Stimulated activated CD4-positive, alpha-beta T cell treated with anti-CD3 and anti-CD28 coated beads, Interleukin-4, amount 100 ng/mL, for 4 hours (primary cell): ENCODE data around the gene GMEB2.
"Not testable (repeated sequence)": the region's sequence is repeated elsewhere in the genome, so short reads cannot be mapped to it uniquely, and the experiment has no call there.

Experiments used
- DNase-seq, 2 experiments: peaks; one replicate each; pipeline ENCODE4 v3.0.0-alpha.2; 2020

GMEB2 gene

GRCh38 chr20:63587256-63587655 is 39.6 kb downstream of the GMEB2 start:
- DNase-seq: no peak

DNA sequence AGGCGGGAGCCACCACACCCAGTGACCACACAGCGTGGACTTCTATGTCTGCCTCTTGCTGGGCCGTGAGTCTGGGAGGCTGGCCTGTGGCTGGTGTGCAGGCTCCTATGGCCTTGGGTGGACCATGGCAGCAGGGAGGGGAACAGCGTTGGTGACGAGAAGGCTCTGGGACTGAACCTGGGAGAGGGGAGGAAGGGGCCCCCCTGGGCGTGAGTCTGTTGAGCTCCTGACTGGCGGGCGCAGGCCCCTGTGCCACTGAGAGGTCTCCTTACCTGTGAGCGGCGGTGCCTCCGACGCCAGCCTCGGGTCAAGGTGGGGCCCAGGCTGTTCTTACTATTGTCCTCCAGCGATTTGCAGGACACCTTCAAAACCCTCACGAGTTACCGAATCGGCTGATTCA is 40.1 kb downstream of the GMEB2 start:
- DNase-seq: no peak

GRCh38 chr20:63585616-63586565 is 41.0 kb downstream of the GMEB2 start:
- no peak for DNase-seq

DNA sequence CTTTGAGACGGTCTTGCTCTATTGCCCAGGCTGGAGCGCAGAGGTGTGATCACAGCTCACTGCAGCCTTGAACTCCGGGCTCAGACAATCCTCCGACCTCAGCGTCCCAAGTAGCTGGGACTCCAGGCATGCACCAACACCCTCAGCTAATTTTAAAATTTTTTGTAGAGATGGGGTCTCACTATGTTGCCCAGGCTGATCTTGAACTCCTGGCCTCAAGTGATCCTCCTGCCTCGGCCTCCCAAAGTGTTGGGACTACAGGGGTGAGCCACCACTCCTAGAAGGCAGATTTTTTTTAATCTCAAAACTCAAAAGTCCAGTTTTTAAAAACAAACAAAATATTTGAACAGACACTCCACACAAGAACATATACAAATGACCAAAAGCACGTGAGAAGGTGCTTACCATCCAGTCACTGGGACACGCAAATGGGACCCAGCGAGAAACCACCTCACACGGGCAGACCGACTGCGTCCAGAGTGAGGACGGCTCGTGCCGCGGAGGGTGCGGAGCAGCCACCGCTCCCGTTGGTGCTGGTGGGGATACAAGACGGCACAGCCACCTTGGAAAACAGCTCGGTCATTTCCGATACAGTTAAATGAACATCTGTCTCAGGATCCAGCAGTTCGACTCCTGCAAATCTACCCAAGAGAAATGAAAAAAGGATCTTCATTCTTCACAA is 44.4 kb downstream of the GMEB2 start:
- no peak for DNase-seq

- DNase-seq: peak; percentile 62 to 81
Measured at GRCh38 chr20:63580796-63581461, 46.0 kb downstream of the GMEB2 start.

DNA sequence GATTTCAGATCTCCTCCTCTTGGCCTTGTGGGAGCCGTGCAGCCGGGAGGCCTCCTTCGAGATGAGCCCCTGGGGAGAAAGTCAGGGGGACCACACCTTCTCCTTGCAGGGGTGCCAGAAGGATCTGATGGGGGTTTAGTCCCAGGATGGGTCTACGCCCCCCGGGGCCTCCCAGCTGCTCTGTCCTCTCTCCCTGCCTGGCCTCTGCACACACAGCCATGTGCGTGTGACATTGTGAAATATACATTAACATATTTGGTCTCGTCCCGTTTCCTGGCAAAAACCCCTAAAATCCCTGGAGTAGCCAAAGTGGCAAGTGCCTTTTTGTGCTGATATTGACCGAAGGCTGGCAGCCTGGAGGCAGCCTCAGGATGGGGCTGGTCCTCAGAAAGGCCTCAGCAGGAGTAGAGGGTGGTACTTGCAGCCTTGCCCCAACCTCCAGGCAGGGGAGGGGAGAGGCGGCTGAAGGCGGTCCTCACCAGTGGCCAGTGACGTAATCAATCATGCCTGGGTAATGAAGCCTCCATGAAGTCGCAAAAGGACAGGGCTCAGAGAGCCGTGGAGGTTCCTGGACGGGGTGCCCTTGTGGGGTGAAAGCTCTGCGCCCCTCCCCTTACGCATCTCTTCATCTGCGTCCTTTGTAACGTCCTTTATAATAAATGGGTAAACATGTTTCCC is 47.7 kb downstream of the GMEB2 start:
- no peak for DNase-seq

DNA sequence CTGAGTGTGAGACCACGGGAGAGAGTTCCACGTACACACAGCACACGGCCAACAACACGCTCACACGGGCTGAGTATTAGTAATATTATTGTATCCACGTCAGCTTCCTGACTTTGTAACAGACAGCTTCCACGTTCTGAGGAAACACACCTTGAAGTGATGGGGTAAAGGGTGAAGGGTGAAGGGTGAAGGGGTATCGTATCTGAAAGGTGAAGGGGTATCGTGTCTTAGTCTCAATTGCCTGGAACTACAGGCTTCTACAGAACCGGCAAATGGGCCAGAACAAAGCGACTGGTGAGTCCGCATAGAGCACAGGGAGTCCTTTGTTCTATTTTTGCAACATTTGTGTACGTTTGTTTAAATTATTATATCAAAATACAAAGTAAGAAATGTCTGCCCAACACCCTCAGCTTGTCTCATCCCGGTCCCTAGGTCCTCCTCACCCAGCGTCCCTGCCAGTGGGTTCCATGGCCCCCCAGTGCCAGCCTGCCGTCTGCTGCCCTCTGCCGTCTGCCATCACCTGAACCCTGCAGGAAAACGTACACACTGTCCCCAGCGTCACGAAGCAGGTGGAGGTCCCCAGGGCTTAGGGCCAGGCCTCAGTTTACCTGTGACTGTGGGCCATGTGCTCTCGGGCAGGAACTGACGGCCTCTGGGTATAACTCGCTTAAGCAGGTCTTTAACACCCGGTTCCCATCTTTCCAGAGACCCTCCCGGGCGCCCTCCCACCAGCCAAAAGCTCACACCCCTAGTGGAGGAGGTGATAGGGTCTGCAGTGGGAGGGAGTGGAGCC is 48.5 kb downstream of the GMEB2 start:
- DNase-seq: no peak

GRCh38 chr20:63577317-63577894 is 49.5 kb downstream of the GMEB2 start:
- DNase-seq: no peak

DNA sequence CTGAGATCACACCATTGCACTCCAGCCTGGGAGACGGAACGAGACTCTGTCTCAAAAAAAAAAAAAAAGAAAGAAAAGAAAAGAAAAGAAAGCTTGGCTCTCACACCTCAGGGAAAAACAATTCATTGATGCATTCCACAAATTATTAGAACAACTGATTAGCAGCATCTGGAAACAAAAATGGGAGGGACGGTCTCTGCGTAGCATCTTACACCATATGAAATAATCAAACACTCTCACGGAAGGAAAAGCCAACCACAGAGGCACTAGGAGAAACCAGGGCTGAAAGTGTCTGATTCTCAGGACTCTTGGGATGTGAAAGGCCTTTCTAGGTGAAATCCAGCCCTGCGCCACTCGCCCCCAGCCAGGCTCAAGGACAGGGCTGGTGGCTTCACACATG is 50.6 kb downstream of the GMEB2 start:
- no peak for DNase-seq

- DNase-seq: no peak
Measured at GRCh38 chr20:63574829-63575743, 51.8 kb downstream of the GMEB2 start.

DNA sequence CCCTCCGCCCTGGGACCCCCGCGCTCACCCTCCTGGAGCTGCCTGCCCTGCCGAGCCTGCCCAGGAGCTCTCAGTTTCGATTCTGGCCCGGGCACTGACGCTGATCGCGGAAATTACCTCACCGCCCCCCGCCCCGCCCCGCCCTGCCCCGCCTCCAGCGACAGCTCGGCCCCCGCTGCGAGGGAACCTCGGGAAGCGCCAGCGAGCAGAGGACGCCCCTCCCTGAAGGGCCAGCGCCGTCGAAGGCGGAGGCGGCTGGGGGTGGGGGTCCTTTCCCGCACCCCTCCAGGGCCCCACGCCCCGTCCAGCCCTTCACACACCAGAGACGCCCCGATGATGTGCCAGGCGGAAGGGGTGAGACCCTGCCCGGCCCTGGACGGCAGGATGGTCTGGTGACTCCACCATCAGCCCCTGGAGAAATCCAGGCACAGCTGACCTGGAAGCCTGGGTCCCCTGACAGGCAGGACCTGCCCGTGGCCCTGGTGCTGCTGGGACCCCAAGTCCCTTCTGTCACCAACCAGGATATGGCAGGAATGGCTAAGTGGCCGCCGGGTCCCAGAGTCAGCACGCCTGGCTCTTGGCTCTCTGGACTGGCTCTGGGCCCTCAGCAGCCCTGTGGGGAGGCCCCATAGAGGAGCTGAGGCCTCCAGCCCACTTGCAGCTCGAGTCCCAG is 52.6 kb downstream of the GMEB2 start, which contains the start of gene HELZ2:
TSS of gene HELZ2 (minus strand) at position 84 of the 673 bp plus-strand sequence. CDS start 1,854 bp downstream, outside the sequence.
- peak; percentile 47 to 77 for DNase-seq

DNA sequence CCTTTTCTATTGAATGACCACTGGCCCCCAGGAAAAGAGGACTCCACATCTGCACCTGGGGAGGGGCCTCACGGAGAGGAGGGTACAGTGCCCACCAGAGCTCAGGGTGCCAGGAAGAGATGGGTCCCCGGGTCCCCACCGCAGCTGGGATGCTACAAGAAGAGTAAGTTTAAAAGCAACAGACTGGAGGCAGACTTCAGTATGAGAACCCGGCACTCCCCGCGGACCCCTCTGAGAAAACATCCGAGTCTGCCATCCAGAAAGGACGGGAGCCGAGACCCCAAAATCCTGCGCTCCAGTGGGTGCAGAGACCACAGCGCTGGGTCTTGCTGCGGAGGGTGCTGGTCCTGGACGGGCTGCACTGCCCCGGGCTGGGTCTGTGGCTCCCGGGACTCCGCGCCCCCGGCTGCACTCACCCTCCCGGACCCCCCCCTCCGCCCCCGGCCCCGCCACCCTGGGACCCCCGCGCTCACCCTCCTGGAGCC is 53.2 kb downstream of the GMEB2 start:
- no peak for DNase-seq

DNA sequence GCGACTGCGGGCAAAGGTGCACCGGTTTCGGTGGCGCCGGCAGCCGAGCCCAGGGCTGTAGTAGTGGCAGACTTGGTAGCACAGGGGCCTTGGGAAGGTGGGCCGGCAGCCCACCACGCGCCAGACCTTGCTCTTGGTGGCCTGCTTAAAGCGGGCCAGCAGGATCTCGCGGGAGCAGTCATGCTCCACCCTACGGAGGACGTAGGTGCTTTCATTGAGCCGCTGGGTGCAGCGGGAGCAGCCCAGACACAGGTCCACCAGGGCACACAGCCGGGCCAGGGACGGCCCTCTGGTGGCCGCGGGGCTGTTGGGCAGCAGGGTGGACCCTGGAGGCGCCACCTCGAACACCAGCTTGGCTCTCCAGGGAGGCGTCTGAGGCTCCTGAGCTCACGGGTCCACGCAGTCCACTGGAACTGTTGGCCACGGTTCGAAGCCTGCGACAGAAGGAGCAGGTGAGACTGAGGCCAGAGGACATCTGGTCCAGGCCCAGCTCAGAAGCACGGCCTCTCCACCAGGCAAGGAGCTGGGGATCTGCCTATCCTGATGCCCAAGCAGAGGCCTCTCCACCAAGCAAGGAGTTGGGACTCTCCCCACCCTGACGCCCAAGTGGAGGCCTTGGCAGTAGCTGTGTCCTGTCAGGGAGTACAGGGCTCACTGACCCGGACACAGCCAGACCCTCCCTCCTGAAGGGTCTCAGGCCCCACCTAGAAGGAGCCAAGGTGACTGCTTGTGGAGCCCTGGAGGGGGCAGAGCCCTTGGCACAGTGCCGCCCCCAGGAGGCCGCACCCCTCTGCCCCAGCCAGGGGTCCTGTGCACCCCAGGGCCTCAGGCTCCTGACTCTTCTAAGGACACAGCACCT is 53.9 kb downstream of the GMEB2 start:
- no peak for DNase-seq

GRCh38 chr20:63572071-63572787 is 54.7 kb downstream of the GMEB2 start:
- DNase-seq: no peak

DNA sequence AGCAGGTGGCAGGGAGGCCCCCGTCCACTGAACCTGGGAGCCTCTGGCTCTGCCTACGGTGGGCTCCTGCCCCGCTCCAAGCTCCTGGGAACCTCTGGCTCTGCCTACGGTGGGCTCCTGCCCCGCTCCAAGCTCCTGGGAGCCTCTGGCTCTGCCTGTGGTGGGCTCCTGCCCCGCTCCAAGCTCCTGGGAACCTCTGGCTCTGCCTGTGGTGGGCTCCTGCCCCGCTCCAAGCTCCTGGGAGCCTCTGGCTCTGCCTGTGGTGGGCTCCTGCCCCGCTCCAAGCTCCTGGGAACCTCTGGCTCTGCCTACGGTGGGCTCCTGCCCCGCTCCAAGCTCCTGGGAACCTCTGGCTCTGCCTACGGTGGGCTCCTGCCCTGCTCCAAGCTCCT is 55.8 kb downstream of the GMEB2 start:
- not testable (repeated sequence) for DNase-seq

DNA sequence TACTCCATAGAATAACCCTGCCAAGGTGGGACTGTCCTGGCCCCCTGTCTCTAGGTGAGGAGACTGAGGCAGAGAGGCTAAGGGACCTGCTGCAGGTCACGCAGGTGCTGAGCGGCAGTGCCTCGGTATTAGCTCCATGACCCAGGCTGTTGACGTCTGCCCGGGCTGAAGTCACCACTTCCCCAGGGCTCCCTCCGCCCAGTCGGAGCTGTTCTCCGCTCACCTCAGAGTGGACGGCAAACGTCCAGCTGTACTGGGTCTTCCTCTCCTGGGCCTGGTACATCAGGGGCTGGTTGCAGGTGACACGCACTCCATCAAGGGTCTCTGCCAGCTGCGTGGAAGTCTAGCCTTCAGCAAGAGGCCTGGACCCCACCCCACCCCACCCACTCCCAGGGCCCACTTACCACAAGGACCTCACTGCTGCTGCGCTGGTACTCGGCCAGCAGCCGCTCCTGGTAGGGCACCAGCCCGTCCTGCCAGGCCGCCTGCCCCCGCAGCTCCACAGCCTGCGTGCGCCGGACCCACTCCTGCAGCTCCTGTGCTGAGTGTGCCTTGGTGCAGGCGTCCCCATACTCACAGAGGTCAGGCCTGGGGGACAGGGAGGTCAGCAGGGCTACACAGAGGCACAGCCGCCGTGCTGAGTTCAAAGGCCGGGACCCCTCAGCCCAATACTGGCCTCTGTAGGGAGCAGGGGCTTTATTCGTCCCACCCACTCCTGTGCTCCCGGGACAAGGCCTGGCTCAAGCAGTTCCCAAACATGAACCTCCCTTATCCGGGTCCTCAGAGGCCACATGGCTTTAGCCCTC is 56.4 kb downstream of the GMEB2 start:
- no peak for DNase-seq
